HG03439 (cell line): ENCODE measurements around the gene PDPK1.
"Not testable (repeated sequence)": the region's sequence is repeated elsewhere in the genome, so short reads cannot be mapped to it uniquely, and the experiment has no call there.

Experiments
- ATAC-seq: cut with Tn5 transposase; IDR thresholded peaks from one replicate; pipeline ENCODE4 v1.9.1; 2021; ENCODE audit warnings: mild to moderate bottlenecking, moderate library complexity; ENCODE audit not compliant: unreplicated experiment

PDPK1 gene

GRCh38 chr16:2609827-2610470 is 72.1 kb downstream of the PDPK1 start:
- no peak for ATAC-seq

GRCh38 chr16:2610781-2611498 is 73.1 kb downstream of the PDPK1 start:
- no peak for ATAC-seq

GRCh38 chr16:2611499-2611862 is 73.7 kb downstream of the PDPK1 start:
- ATAC-seq: no peak

- ATAC-seq: not testable (repeated sequence)
These were observed 74.1 kb downstream of the PDPK1 start for GRCh38 chr16:2611877-2612276.

- not testable (repeated sequence) for ATAC-seq
These were observed 75.4 kb downstream of the PDPK1 start for GRCh38 chr16:2613251-2613650.

GRCh38 chr16:2614761-2615191 is 77.0 kb downstream of the PDPK1 start:
- ATAC-seq: no peak

- ATAC-seq: not testable (repeated sequence)
These were observed 81.1 kb downstream of the PDPK1 start for GRCh38 chr16:2618964-2619363.

- not testable (repeated sequence) for ATAC-seq
These were observed 81.8 kb downstream of the PDPK1 start for GRCh38 chr16:2619628-2620027.

- not testable (repeated sequence) for ATAC-seq
These were observed 83.0 kb downstream of the PDPK1 start for GRCh38 chr16:2620870-2621269.

- ATAC-seq: not testable (repeated sequence)
These were observed 83.6 kb downstream of the PDPK1 start for GRCh38 chr16:2621395-2621794.

GRCh38 chr16:2627075-2627474 is 89.3 kb downstream of the PDPK1 start:
- not testable (repeated sequence) for ATAC-seq

GRCh38 chr16:2631203-2631602 is 93.4 kb downstream of the PDPK1 start:
- ATAC-seq: not testable (repeated sequence)

GRCh38 chr16:2632291-2632690 is 94.5 kb downstream of the PDPK1 start:
- ATAC-seq: not testable (repeated sequence)

GRCh38 chr16:2639071-2639721 is 101.4 kb downstream of the PDPK1 start:
- not testable (repeated sequence) for ATAC-seq

- ATAC-seq: not testable (repeated sequence)
These were observed 101.9 kb downstream of the PDPK1 start for GRCh38 chr16:2639722-2640072.

GRCh38 chr16:2642561-2642960 is 104.7 kb downstream of the PDPK1 start:
- not testable (repeated sequence) for ATAC-seq

GRCh38 chr16:2644754-2645453 is 107.1 kb downstream of the PDPK1 start:
- not testable (repeated sequence) for ATAC-seq

- not testable (repeated sequence) for ATAC-seq
These were observed 113.5 kb downstream of the PDPK1 start for GRCh38 chr16:2651268-2651871.
